GM18519 (cell line): ENCODE data around the gene ITPA.

Experiments
- ATAC-seq: cut with Tn5 transposase; IDR thresholded peaks from one replicate; pipeline ENCODE4 v1.9.1; 2021; ENCODE audit warnings: mild to moderate bottlenecking, moderate library complexity; ENCODE audit not compliant: unreplicated experiment, low FRiP score

Gene ITPA

GRCh38 chr20:3226093-3226492, 16.8 kb downstream of the ITPA start:
- no peak for ATAC-seq

- ATAC-seq = no peak
These were observed 17.6 kb downstream of the ITPA start for GRCh38 chr20:3226864-3227263.

GRCh38 chr20:3227506-3227905, 18.2 kb downstream of the ITPA start:
- ATAC-seq = no peak

GRCh38 chr20:3227936-3228749, 18.8 kb downstream of the ITPA start:
- no peak for ATAC-seq

GRCh38 chr20:3228750-3229032, 19.4 kb downstream of the ITPA start:
- ATAC-seq = no peak

- ATAC-seq = no peak
These were observed 19.9 kb downstream of the ITPA start for GRCh38 chr20:3229158-3229557.

- no peak for ATAC-seq
These were observed 20.5 kb downstream of the ITPA start for GRCh38 chr20:3229798-3230197.

- ATAC-seq = no peak
These were observed 21.8 kb downstream of the ITPA start for GRCh38 chr20:3231116-3231515.

GRCh38 chr20:3231889-3232588, 22.7 kb downstream of the ITPA start:
- no peak for ATAC-seq

GRCh38 chr20:3233131-3233990, 24.1 kb downstream of the ITPA start:
- ATAC-seq = no peak

GRCh38 chr20:3233991-3234498, 24.7 kb downstream of the ITPA start:
- no peak for ATAC-seq

- ATAC-seq = no peak
These were observed 26.5 kb downstream of the ITPA start for GRCh38 chr20:3235666-3236324.

GRCh38 chr20:3237011-3237957, 28.0 kb downstream of the ITPA start:
- no peak for ATAC-seq

- ATAC-seq = no peak
These were observed 28.8 kb downstream of the ITPA start for GRCh38 chr20:3237958-3238615.

- ATAC-seq = no peak
These were observed 29.3 kb downstream of the ITPA start for GRCh38 chr20:3238616-3239025.

GRCh38 chr20:3239026-3239866, 29.9 kb downstream of the ITPA start, which contains the start of gene SLC4A11:
Gene SLC4A11, minus strand, starts transcription at chr20:3239190. Its CDS starts 53 bp downstream, at chr20:3239137.
- ATAC-seq = no peak

GRCh38 chr20:3239867-3240775, 30.8 kb downstream of the ITPA start:
- ATAC-seq = no peak
